ENCODE measurements around the gene MACROD2.

Gene MACROD2

DNA sequence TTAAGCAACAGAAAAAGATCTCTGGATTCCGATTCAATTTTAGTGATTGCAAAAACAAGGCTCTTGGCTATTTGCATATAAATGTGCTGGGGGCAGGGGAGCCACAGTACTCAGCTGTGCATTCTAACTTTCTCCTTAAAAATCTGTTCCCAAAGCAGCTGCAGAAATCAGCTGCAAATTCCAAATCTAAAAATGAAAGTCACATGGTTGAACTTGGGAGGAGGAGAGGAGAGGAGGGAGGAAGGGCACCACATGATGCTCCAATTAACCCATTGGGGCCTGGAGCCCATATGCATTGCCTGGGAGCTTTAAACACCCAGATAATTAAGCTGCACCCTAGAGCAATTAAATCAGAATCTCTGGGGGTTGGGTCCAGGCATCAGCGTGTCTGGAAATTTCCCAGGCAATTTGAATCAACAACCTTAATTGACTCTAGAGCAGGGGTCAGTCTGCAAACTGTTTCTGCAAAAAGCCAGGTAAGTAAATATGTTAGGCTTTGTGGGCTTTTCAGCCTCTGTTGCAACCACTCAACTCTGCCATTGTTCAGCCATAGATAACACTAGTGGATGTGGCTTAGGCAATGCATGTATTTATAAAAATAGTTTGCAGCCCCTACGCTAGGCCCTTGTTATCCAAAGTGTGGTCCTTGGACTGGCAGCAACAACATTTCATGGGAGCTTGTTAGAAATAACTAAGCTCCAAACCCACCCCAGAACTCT is 2069.8 kb downstream of the MACROD2 start:
- no peak for DNase-seq (ENCODE audit: low spot score)

DNA sequence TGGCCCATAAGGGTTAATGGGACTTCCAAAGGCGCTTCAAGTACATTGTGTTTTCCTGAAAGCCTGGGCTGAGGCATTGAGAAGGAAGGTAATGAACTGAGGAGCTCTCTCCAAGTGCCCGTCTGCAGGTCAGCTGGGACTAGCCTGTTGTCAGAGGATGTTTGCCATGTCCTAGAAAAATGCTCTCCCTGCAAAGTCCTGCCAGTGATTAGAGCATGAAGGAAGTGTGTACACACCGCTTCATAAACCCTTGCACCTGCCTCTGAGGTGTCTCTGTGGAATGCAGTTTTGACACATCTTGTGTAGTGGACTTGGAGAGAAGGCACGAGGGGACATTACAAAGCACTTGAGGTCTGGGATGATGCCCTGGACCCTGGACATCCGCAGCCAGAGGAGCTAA is 2071.3 kb downstream of the MACROD2 start:
- DNase-seq (ENCODE audit: low spot score), result no peak

DNA sequence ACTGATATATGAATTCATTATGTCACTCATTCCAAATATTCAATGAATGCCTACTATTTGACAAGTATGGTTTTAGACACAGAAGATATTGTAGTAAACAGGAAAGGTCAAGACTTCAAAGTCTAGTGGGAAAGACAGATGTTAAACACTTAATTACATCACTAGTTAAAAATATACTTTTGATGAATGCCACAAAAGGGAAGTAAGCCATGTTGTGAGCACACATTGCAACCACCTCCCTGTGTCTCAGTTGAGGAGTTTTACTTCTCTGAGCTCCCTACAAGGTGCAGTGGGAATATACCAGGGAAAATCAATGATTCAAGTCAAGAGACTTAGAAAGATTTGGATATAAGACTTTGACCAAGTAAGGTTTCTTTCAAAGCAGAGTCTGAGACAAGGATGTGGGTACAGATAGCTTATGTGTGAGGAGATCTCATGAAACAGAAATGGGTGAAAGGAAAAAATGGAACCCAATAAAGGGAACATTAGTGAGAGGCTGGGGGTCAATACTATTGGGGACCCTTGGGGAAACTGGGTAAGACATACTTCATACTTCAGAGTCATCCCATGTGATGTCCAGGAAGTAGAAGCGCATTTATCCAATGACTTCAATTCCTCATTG is 2074.2 kb downstream of the MACROD2 start:
- no peak for DNase-seq (ENCODE audit: low spot score)

DNA sequence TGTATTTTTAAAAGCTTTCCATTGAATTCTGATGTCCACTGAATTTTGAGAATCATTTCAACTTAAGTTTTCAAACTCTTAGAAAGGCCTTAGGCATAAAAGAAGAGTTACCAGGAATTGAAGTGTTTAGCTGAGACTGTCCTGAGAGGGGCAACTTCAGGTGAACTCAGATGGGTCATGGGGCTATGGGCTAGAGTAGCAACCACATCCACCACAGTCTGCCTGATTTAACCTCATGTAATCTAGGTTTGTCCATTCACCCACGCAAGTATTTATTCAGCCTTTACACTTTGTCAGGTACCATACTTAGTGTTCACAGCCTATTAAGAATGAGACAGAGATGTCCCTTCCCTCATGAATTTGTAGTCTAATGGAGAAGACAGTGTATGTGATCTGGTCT is 2076.9 kb downstream of the MACROD2 start:
- DNase-seq (ENCODE audit: low spot score), result no peak

GRCh38 chr20:16078172-16078898 is 2083.0 kb downstream of the MACROD2 start:
- DNase-seq (ENCODE audit: low spot score), result no peak

DNA sequence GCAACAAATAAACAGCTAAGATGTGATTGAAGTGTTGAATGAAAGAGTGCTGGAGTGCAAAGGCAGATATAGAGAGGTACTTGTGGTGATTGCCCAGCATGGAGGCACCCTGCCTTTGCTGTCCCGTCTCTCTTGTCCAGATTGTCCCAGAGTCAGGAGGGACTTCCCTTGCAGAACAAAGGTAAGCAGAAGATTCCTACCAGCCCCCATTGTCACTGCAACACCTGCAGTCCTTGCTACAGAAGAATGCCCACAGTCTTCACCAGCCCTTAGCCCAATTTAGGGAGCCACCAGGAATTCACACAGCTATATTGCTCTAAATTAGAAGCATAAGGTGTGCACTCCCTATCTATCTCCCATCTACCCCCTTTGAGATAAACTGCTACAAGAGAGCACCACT is 2086.1 kb downstream of the MACROD2 start:
- no peak for DNase-seq (ENCODE audit: low spot score)

- no peak for DNase-seq (ENCODE audit: low spot score)
Measured at GRCh38 chr20:16082051-16082550, 2086.8 kb downstream of the MACROD2 start.

DNA sequence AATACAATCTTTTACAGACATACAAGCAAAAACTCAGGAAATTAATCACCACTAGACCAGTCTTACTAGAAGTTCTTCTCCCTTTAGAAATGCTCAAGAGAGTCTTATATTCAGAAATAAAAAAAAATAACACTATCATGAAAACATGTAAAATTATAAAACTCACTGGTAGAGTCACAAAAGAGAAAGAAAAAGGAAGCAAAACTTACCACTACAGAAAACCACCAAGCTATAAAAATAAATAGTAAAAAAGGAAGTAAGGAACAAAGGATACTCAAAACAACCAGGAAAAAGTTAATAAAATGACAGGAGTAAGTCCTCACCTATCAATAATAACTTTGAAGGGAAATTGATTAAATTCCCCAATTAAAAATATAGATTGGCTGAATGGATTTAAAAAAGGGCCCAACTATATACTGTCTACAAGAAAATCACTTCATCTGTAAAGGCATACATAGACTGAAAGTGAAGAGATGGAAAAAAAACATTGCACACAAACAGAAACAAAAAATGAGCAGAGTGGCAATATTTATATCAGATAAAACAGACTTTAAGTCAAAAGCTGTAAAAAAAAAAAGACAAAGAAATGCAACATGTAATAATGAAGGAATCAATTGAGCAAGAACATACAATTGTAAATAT is 2088.4 kb downstream of the MACROD2 start:
- no peak for DNase-seq (ENCODE audit: low spot score)

- no peak for DNase-seq (ENCODE audit: low spot score)
Measured at GRCh38 chr20:16095226-16095625, 2099.9 kb downstream of the MACROD2 start.

- DNase-seq (ENCODE audit: low spot score), result no peak
Measured at GRCh38 chr20:16096756-16097326, 2101.5 kb downstream of the MACROD2 start.

- DNase-seq (ENCODE audit: low spot score), result no peak
Measured at GRCh38 chr20:16097788-16098187, 2102.5 kb downstream of the MACROD2 start.

GRCh38 chr20:16098890-16099639 is 2103.7 kb downstream of the MACROD2 start:
- DNase-seq (ENCODE audit: low spot score), result no peak

GRCh38 chr20:16100111-16100510 is 2104.8 kb downstream of the MACROD2 start:
- DNase-seq (ENCODE audit: low spot score), result no peak

DNA sequence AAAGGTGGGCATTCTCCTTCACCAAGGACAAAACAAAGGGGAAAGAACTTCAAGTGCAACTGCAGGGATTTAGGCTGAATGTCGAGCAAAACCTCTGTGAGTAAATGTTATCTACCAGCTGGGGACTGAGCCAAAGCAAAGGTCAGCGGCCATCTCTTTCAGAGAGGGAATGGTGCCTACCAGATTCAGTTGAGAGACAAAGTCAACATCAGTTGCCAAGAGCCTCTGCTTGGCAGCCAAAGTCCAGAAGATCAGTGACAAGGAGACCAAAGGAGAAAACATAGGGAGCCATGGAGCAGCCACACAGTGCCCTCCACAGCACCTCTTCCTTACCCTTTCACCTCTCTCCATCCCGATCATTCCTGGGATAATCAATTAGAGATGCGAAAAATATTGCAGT is 2105.5 kb downstream of the MACROD2 start:
- no peak for DNase-seq (ENCODE audit: low spot score)
